NB4 (cell line): Measurements from ENCODE around the gene RNF214.

ENCODE experiments used
- DNase-seq: peaks from one replicate; pipeline ENCODE4 v3.0.0; 2010; ENCODE audit warnings: low read depth
- H3K4me3 ChIP-seq: one replicate; pipeline ENCODE4 v1.5.1; 2011; ENCODE audit warnings: mild to moderate bottlenecking, low read depth, low read length, moderate library complexity
- CTCF ChIP-seq: IDR thresholded peaks from one replicate; pipeline ENCODE4 v1.5.1; 2012; ENCODE audit warnings: low read depth, low read length
- MAX ChIP-seq: IDR thresholded peaks from 2 replicates; pipeline ENCODE4 v1.6.1; 2011; ENCODE audit warnings: low read depth, low read length
- MYC ChIP-seq: IDR thresholded peaks from 2 replicates; pipeline ENCODE4 v1.6.1; 2011; ENCODE audit warnings: low read depth, low read length
- POLR2A ChIP-seq: IDR thresholded peaks from 2 replicates; pipeline ENCODE4 v1.6.1; 2011; ENCODE audit warnings: mild to moderate bottlenecking; ENCODE audit not compliant: insufficient read length; ENCODE audit errors: extremely low read depth

The RNF214 gene

GRCh38 chr11:117191680-117192400 lies 40.6 kb upstream of the RNF214 start:
- H3K4me3 ChIP-seq, result no peak overlapping the region
- no peak for DNase-seq
- TF ChIP-seq MYC (no peak), POLR2A (no peak), CTCF (no peak), MAX (no peak)

GRCh38 chr11:117192401-117192875 lies 40.0 kb upstream of the RNF214 start:
- TF ChIP-seq POLR2A, result no peak
- TF ChIP-seq CTCF, result no peak
- TF ChIP-seq MAX, result no peak
- no peak overlapping the region for H3K4me3 ChIP-seq
- DNase-seq, result no peak

GRCh38 chr11:117193130-117194020 lies 39.1 kb upstream of the RNF214 start:
- no peak overlapping the region for H3K4me3 ChIP-seq
- TF ChIP-seq POLR2A (no peak), CTCF (no peak), MAX (no peak), MYC (no peak)
- no peak for DNase-seq

- no peak overlapping the region for H3K4me3 ChIP-seq
- TF ChIP-seq CTCF (no peak), POLR2A (no peak), MAX (no peak), MYC (no peak)
- no peak for DNase-seq
Measured at GRCh38 chr11:117194267-117194666, 38.2 kb upstream of the RNF214 start.

GRCh38 chr11:117195258-117195657 lies 37.2 kb upstream of the RNF214 start:
- H3K4me3 ChIP-seq, result no peak overlapping the region
- no peak for TF ChIP-seq CTCF
- TF ChIP-seq POLR2A, result no peak
- no peak for TF ChIP-seq MAX
- DNase-seq, result no peak
